GM06990 (cell line): ENCODE results near the gene ARHGAP22.

ENCODE experiments used
- DNase-seq: peaks from one replicate; pipeline ENCODE4 v3.0.0-alpha.2; 2011; ENCODE audit not compliant: insufficient read length; ENCODE audit errors: extremely low read depth
- H3K27me3 ChIP-seq: replicated peaks from 2 replicates; pipeline ENCODE4 v1.6.0; 2011; ENCODE audit warnings: low read length; ENCODE audit not compliant: control insufficient read depth, insufficient read depth
- H3K36me3 ChIP-seq: 2 replicates; pipeline ENCODE4 v1.5.1; 2011; ENCODE audit warnings: low read length; ENCODE audit not compliant: control insufficient read depth, insufficient read depth
- H3K4me3 ChIP-seq: replicated peaks from 2 replicates; pipeline ENCODE4 v1.5.1; 2011; ENCODE audit warnings: low read depth, mild to moderate bottlenecking, control low read depth, low read length
- CTCF ChIP-seq: IDR thresholded peaks from 2 replicates; pipeline ENCODE4 v1.5.1; 2011; ENCODE audit warnings: low read length, control low read depth, mild to moderate bottlenecking, inconsistent platforms; ENCODE audit not compliant: insufficient read depth, poor library complexity, severe bottlenecking

Gene ARHGAP22

GRCh38 chr10:48472501-48473069, 132.3 kb downstream of the ARHGAP22 start:
- Histone ChIP-seq H3K36me3 (no peaks in the 10 kb centered on the region), H3K4me3 (no peak overlapping the region), H3K27me3 (no peaks in the 10 kb centered on the region)
- TF ChIP-seq CTCF = no peak
- DNase-seq = no peak

- no peaks in the 10 kb centered on the region for H3K27me3 ChIP-seq
- DNase-seq = no peak
- TF ChIP-seq CTCF = no peak
- no peak overlapping the region for H3K4me3 ChIP-seq
- no peaks in the 10 kb centered on the region for H3K36me3 ChIP-seq
Observed at GRCh38 chr10:48470893-48471805, 133.7 kb downstream of the ARHGAP22 start.

- no peak for DNase-seq
- no peak for TF ChIP-seq CTCF
Observed at GRCh38 chr10:48470115-48470892, 134.6 kb downstream of the ARHGAP22 start.

GRCh38 chr10:48469516-48470020, 135.3 kb downstream of the ARHGAP22 start:
- no peak for DNase-seq
- no peak for TF ChIP-seq CTCF
- no peaks in the 10 kb centered on the region for H3K27me3 ChIP-seq
- no peaks in the 10 kb centered on the region for H3K36me3 ChIP-seq
- H3K4me3 ChIP-seq = no peak overlapping the region

More at GRCh38 chr10:48470115-48470892, 134.6 kb downstream of the ARHGAP22 start:
- no peaks in the 10 kb centered on the region for H3K27me3 ChIP-seq
- no peak overlapping the region for H3K4me3 ChIP-seq
- H3K36me3 ChIP-seq = no peaks in the 10 kb centered on the region

GRCh38 chr10:48468866-48469511, 135.9 kb downstream of the ARHGAP22 start:
- Histone ChIP-seq H3K36me3 (no peaks in the 10 kb centered on the region), H3K27me3 (no peaks in the 10 kb centered on the region), H3K4me3 (no peak overlapping the region)
- DNase-seq = no peak
- TF ChIP-seq CTCF = no peak
